ENCODE measurements around the gene L3MBTL4.

L3MBTL4 gene

GRCh38 chr18:5963267-5963666 is 451.4 kb downstream of the L3MBTL4 start:
- TF ChIP-seq ISL1 (CRISPR knock-in tag; IDR thresholded peaks at IDR 0.05), result no peak
- TF ChIP-seq TSHZ2 (CRISPR knock-in tag; IDR thresholded peaks at IDR 0.05), result no peak
- no peak for TF ChIP-seq TOX (CRISPR knock-in tag; IDR thresholded peaks at IDR 0.05; ENCODE audit: borderline replicate concordance)
- ATAC-seq, result no peak

GRCh38 chr18:5962362-5962761 is 452.3 kb downstream of the L3MBTL4 start:
- TF ChIP-seq TOX (CRISPR knock-in tag; IDR thresholded peaks at IDR 0.05; ENCODE audit: borderline replicate concordance) (no peak), GLIS3 (CRISPR knock-in tag; IDR thresholded peaks at IDR 0.05) (no peak), ZNF70 (CRISPR knock-in tag; IDR thresholded peaks at IDR 0.05) (no peak), POU6F1 (CRISPR knock-in tag; IDR thresholded peaks at IDR 0.05; ENCODE audit: borderline replicate concordance, low read depth) (no peak)

GRCh38 chr18:5961828-5962150 is 452.9 kb downstream of the L3MBTL4 start:
- no peak for ATAC-seq
- TF ChIP-seq CSDC2 (CRISPR knock-in tag; IDR thresholded peaks at IDR 0.05), result no peak
- TF ChIP-seq ISL1 (CRISPR knock-in tag; IDR thresholded peaks at IDR 0.05), result no peak
- TF ChIP-seq ESRRG (CRISPR knock-in tag; IDR thresholded peaks at IDR 0.05), result no peak

More at GRCh38 chr18:5962362-5962761, 452.3 kb downstream of the L3MBTL4 start:
- ATAC-seq, result no peak

- no peak for TF ChIP-seq TOX (CRISPR knock-in tag; IDR thresholded peaks at IDR 0.05; ENCODE audit: borderline replicate concordance)
- TF ChIP-seq ZFP30 (CRISPR knock-in tag; IDR thresholded peaks at IDR 0.05), result no peak
- no peak for ATAC-seq
These were observed 453.4 kb downstream of the L3MBTL4 start for GRCh38 chr18:5961097-5961827.

- no peak for TF ChIP-seq ZNF8 (CRISPR knock-in tag; IDR thresholded peaks at IDR 0.05)
- TF ChIP-seq ZNF565 (CRISPR knock-in tag; conservative IDR thresholded peaks at IDR 0.05; ENCODE audit: low read depth), result no peak
- TF ChIP-seq CSRNP3 (CRISPR knock-in tag; IDR thresholded peaks at IDR 0.05), result no peak
- no peak for TF ChIP-seq PATZ1 (CRISPR knock-in tag; IDR thresholded peaks at IDR 0.05; ENCODE audit: borderline replicate concordance)
- no peak for TF ChIP-seq CSDC2 (CRISPR knock-in tag; IDR thresholded peaks at IDR 0.05)
- TF ChIP-seq ZFP30 (CRISPR knock-in tag; IDR thresholded peaks at IDR 0.05), result no peak
- no peak for TF ChIP-seq RARB (CRISPR knock-in tag; IDR thresholded peaks at IDR 0.05)
- TF ChIP-seq ZNF70 (CRISPR knock-in tag; IDR thresholded peaks at IDR 0.05), result no peak
- no peak for TF ChIP-seq POU6F1 (CRISPR knock-in tag; IDR thresholded peaks at IDR 0.05; ENCODE audit: borderline replicate concordance, low read depth)
- no peak for TF ChIP-seq OSR1 (CRISPR knock-in tag; IDR thresholded peaks at IDR 0.05)
- no peak for TF ChIP-seq ZC3H10 (CRISPR knock-in tag; IDR thresholded peaks at IDR 0.05)
- no peak for TF ChIP-seq ISL1 (CRISPR knock-in tag; IDR thresholded peaks at IDR 0.05)
- TF ChIP-seq TSHZ2 (CRISPR knock-in tag; IDR thresholded peaks at IDR 0.05), result no peak
- no peak for TF ChIP-seq PPARA (CRISPR knock-in tag; IDR thresholded peaks at IDR 0.05; ENCODE audit: borderline replicate concordance)
- no peak for TF ChIP-seq ESRRG (CRISPR knock-in tag; IDR thresholded peaks at IDR 0.05)
- ATAC-seq, result no peak
These were observed 455.9 kb downstream of the L3MBTL4 start for GRCh38 chr18:5958822-5959221.
